GM18517 (cell line): ENCODE measurements around the gene CMAS.
A peak's percentile ranks its signal among the peaks of the same experiment; 100 is the strongest.
"Not testable (repeated sequence)": the region's sequence is repeated elsewhere in the genome, so short reads cannot be mapped to it uniquely, and the experiment has no call there.

Source experiments
- ATAC-seq: cut with Tn5 transposase; IDR thresholded peaks from one replicate; pipeline ENCODE4 v1.9.1; 2021; ENCODE audit warnings: mild to moderate bottlenecking, moderate library complexity; ENCODE audit not compliant: unreplicated experiment

CMAS gene

DNA sequence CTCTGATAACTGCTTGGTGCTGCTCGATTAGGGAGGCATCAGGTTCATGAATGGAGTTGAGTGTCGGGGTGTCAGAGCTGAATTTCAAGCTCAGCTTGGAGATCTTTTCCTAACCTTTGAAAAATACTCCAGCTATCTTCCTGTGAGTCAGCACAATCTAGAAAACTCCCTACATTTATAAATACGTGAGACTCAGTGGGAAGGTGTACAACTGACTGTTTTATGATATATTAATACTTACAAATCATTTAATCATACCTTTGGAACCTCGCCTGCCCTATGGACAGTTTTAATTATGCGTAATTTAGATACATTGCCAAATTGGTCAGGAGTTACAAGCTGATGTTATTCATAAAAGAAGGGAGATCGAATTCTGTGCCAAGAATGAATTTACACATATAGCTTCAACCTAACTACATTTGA, 961 bp downstream of the CMAS start:
- ATAC-seq: peak; percentile 34

DNA sequence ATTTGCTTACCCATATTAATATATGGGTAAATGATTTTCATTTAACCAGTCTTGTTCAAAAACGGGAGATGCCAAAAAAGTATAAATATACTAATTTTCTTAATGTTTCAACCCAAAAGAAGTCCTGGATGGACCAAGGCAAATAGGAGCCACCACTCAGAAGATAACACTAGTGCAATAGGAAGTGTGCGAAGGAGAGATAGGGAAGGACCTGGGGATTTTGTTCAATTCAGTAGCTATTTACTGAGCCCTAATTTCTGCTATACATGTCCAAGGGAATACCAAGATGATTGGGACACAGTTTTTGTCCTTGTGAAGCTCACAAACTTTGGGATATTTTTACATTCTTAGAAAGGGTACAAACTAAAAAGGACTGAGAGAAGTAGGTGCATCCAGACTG, 1.5 kb downstream of the CMAS start:
- ATAC-seq: no peak

DNA sequence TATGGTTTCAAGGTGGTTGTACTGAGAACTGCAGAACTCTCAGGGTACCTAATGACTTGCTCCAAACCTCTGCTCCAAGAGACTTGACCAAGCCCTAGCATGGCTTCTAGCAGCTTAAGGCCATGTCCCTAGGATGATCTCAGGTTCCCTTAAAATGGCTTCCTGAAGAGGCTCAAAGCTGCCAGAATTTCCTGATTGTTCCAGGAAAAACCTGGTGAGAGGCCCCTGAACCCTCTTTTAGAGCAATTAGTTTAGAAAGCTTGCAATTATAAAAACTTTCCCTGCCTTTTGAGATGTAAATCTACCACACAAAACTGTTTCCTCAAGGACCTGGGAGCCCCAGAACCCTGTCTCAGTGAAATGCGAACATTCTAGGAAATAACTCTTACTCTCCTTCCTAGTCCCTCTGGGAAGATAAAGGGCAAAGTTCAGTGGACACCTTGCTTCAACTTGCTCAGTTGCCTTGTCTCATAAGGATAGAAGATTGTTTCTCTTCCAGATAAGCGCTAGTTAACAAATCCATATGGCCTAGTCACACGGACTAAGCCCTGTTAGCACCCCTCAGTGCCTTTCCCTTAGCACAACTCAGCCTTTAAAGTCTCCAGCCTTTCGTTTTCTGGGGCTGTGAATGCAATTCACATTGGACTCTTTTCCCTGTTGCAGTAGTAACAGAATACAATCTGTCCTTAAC, 2.5 kb downstream of the CMAS start:
- ATAC-seq: no peak

DNA sequence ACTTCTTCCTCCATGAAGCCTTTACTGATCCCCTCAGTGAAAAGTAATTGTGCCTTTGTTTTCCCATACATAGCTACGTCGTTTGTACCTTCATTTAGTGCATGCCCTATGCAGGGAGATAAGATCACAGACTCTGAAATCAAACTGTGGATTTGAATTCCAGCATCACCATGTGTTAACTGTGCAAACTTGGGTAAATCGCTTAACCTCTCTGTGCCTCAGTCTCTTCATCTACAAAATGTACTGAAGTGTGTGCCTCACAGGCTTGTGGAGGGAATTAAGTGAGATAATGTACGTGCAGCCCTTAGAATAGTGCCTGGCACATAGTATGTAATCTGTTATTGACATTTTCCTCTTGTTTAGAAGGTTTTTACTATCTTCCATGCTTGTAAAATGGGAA, 4.1 kb downstream of the CMAS start:
- ATAC-seq: no peak

- no peak for ATAC-seq
Observed at GRCh38 chr12:22051114-22051698, 5.2 kb downstream of the CMAS start.

- ATAC-seq: not testable (repeated sequence)
Observed at GRCh38 chr12:22052994-22053393, 7.0 kb downstream of the CMAS start.

DNA sequence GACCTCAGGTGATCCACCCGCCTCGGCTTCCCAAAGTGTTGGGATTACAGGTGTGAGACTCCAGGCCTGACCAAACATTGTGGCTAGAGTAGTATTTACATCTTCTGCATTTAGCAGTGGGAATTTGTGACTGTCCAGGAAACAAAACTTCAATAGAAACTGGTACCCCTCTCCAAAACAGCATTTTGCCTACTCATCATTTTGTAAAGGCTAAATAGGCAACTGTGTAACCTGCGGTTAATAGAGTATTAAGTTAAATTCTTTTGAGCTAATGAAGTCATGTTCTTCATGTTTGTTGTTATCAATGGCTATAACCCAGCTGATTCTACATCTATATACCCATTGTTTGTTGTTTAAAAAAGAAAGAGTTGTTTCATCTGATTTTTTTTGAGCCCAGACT, 8.1 kb downstream of the CMAS start:
- no peak for ATAC-seq

DNA sequence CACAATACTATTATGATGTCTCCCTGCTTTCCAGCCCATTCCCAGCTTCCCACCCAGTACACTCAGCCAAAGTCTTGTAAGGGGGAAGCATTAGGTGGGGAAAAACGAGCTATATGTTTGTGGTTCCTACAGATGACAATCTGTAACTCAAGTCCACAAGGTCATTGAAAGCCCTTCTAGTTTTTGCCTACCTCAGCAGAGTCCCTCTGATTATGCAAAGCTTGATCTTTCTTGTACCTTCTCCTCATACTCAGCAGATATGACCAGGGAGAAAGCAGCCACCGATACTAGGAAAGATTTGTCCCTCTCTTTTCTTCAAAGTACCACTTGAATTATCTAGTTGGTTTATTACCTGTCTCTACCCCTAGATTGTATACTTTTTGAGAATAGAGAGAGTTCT, 10.6 kb downstream of the CMAS start:
- ATAC-seq: no peak

GRCh38 chr12:22059976-22060647, 14.1 kb downstream of the CMAS start:
- ATAC-seq: no peak

DNA sequence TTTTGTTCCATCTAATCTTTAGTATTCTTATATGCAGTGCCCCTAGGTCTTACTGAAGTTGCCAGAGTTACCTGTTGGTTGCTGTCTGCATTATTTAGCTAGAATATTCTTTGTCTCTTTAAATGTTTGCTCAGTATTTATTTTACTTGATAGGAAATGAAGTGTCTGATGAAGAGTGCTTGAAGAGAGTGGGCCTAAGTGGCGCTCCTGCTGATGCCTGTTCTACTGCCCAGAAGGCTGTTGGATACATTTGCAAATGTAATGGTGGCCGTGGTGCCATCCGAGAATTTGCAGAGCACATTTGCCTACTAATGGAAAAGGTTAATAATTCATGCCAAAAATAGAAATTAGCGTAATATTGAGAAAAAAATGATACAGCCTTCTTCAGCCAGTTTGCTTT, 18.9 kb downstream of the CMAS start:
- ATAC-seq: no peak

DNA sequence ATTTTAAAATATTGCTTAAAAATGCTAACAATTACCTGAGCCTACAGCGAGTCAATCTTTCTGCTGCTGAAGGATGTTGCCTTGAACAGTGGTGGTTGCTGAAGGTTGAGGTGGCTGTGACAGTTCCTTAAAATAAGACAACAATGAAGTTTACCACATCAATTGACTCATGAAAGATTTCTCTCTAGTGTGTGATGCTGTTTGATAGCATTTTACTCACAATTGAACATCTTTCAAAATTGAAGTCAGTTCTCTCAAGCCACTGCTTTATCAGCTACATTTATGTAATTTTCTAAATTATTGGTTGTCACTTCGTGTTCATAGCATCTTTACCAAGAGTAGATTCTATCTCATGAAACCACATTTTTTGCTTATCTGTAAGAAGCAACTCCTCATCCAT, 20.3 kb downstream of the CMAS start:
- ATAC-seq: no peak

GRCh38 chr12:22069851-22070250, 23.8 kb downstream of the CMAS start:
- ATAC-seq: no peak

DNA sequence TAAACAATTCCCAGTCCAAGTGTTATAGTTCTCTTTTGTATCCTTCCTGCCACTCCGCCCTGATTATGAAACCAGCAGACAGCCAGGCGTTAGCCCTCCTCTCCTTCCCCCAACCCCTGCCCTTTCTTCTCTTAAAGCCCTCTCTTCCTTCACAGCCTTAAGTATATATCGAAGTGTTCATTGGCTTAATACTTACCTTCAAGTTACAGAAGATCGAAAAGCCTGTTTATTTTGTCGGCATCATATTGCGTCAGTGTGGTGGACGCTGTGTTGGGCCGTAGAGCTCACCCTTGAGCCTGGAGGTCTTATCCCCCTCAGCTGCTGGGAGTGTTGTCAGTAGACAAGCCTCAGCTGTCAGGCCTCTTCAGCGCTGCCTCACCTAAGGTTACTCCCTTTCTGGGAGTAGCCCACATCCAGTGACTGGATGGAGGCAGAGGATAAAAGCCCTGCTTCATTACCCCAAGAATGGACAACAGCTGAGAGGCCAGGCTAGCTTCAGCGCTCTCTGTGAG, 36.2 kb downstream of the CMAS start:
- no peak for ATAC-seq

- no peak for ATAC-seq
Observed at GRCh38 chr12:22083167-22083566, 37.1 kb downstream of the CMAS start.

DNA sequence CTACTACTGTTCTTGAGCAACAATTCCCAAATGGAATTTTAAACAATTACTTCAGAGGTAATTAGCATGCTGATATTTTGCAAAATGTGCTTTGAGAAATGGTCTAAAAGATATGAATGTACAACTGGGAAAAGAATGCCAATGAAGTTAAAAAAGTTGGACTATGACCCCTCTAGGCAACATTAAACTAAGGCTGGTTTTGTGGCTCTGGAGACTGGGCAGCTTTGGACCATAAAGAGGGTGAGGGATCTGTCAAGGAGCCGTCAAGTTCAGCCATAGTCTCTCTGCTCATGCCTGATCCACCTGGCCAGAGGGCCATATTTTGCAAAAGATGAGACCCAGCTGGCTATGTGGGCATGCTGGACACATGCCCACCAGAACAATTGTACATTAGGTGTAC, 38.8 kb downstream of the CMAS start:
- ATAC-seq: no peak

GRCh38 chr12:22088886-22089285, 42.9 kb downstream of the CMAS start:
- no peak for ATAC-seq

DNA sequence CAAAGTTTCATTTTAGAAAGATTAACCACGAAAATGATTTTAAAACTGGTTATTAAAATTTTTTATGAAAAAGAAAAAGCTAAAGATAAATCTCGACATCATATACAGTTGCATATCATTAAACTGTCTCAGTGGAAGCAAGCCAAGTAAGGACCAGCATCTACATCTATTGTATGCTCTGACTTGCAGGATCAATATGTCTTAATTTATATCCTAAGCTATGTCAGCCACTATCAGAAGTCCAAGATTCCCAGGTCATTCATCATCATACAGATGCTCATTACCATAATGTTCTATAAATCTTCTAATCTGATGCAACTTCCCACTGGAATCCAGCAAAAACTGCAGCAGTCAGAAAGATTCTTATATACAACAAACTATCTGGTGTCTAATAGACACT, 43.5 kb downstream of the CMAS start:
- no peak for ATAC-seq

DNA sequence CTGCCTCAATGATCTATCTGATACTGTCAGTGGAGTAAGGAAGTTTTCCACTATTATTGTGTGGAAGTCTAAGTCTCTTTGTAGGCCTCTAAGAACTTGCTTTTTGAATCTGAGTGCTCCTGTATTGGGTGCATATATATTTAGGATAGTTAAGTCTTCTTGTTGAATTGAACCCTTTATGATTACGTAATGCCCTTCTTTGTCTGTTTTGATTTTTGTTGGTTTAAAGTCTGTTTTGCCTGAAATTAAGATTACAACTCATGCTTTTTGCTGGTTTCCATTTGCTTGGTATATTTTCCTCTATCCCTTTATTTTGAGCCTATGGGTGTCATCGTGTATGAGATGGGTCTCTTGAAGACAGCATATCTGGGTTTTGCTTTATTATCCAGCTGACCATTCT, 53.0 kb downstream of the CMAS start:
- ATAC-seq: not testable (repeated sequence)

DNA sequence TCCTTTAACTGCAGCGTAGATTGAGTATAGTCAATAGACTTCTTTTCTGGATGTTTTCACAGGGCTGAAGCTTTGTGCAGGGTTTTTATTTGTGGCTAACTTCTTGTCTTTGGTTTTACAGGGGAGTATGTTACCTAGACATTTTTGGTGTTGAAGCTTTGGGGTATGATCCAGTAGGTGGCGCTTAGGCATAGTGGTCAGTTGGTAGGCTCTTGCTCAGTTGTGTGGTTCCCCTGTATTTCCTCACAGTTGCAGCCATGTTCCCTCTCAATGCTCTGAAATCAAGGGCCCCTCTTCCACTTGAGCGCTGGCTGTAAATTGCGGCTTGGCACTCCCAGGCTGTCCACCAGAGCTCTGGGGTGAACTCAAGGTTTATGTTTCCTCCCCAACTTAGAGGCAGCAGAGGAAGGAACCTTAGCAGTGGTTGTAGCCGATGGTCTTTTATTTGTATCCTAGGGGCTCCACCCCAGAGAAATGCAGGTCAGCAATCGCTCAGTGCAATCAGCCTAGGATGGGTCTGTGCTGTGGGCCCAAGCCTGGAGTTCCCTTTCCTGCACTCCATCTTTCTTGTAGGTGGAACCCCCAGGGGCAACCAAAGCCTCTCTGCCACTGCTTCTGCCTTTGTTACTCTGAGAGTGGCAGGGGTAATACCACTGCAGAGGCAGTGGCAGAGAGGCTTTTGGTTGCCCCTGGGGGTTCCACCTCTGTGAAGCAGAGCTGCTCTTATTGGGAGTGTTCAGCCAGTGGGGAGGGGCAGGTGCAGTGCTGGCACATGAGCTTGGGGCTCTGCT, 55.1 kb downstream of the CMAS start:
- ATAC-seq: peak; percentile 74

DNA sequence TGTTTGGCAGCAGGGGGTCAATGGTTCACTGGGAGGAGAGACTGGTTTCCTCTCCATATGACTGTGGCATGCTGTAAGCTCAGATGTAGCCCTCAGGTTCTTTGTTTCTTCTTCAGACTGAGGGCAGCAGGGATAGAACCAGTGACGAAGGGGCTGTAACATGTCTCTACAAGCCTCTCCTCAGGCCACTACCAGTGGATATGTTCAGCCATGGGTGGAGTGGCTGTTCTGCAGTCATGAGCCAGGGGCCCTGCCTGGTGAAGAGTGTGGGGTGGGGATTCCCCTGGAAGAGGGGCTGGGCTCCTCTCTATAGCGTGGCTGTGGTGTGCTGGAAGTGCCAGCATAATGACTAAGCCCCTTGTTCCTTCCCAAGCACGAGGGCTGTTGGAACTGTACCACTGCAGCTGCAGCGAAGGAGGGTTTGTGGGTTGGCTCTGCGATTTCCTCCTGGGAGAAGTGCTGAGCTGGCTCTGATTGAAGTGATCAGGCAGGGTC, 55.8 kb downstream of the CMAS start:
- peak; percentile 32 for ATAC-seq

DNA sequence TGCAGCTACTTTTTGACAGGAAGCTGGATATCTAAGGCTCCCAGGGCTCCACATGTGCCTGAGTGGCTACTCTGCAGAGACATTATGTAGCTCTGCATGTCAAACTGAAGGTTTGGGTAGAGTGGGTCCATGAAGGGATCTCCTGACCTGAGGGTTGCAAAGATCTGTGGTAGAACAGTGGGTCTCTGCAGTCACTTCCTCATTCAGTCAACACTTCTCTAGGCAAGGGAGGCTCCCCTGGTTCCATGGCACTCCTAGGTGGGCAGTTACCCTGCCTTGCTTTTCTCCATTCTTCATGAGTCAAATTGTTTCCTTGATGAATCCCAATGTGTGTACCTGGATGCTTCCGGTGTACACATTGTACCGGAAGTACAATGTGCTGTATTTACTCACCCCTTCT, 57.4 kb downstream of the CMAS start:
- ATAC-seq: no peak
